K562 (cell line): ENCODE data around the gene RBM28. TPM values are rescaled to one million over a fixed set of nuclear protein-coding genes. Genes with fewer than 3 reads are reported as not detected.
A peak's percentile ranks its signal among the peaks of the same experiment; 100 is the strongest.

ENCODE experiments used
- ATF6 ChIP-seq: sonication (generic); formaldehyde crosslinking; IDR thresholded peaks from 2 replicates; pipeline ENCODE4 v1.4.0; 2020; ENCODE audit warnings: mild to moderate bottlenecking, missing genetic modification reagents
- BRCA1 ChIP-seq, 2 experiments: fragments of 450-650 bp in 1 of 2; sonication (generic) in 1 of 2; formaldehyde crosslinking in 1 of 2; IDR thresholded peaks; 2 replicates each; pipeline versions ENCODE4 v1.5.0 to v1.6.1; 2017 to 2020; ENCODE audit warnings: mild to moderate bottlenecking in 1 of 2, missing genetic modification reagents in 1 of 2
- CHCHD3 ChIP-seq: fragments of 250-450 bp; sonication (Bioruptor Pico); IDR thresholded peaks from 2 replicates; pipeline ENCODE4 v2.1.2; 2022; ENCODE audit warnings: mild to moderate bottlenecking
- KAT8 ChIP-seq: fragments of 450-650 bp; IDR thresholded peaks from 2 replicates; pipeline ENCODE4 v1.6.1; 2016; ENCODE audit warnings: low read depth, mild to moderate bottlenecking
- LEF1 ChIP-seq: fragments of 450-650 bp; IDR thresholded peaks from 2 replicates; pipeline ENCODE4 v1.6.1; 2016; ENCODE audit warnings: mild to moderate bottlenecking
- MCM2 ChIP-seq: fragments of 450-650 bp; IDR thresholded peaks from 2 replicates; pipeline ENCODE4 v1.6.1; 2017; ENCODE audit warnings: low read depth, mild to moderate bottlenecking
- NBN ChIP-seq: fragments of 450-650 bp; IDR thresholded peaks from 2 replicates; pipeline ENCODE4 v1.6.1; 2016; ENCODE audit warnings: low read depth, mild to moderate bottlenecking
- NCOA1 ChIP-seq: fragments of 450-650 bp; IDR thresholded peaks from 2 replicates; pipeline ENCODE4 v1.6.1; 2016; ENCODE audit warnings: low read depth
- NEUROD1 ChIP-seq: fragments of 150-350 bp; IDR thresholded peaks from 2 replicates; pipeline ENCODE4 v1.6.1; 2014; ENCODE audit warnings: borderline replicate concordance, low read length, low read depth; ENCODE audit not compliant: partially characterized antibody
- NFIC ChIP-seq: fragments of 450-650 bp; IDR thresholded peaks from 2 replicates; pipeline ENCODE4 v1.6.1; 2017; ENCODE audit warnings: mild to moderate bottlenecking, inconsistent platforms
- NKRF ChIP-seq: fragments of 450-650 bp; IDR thresholded peaks from 2 replicates; pipeline ENCODE4 v1.6.1; 2016; ENCODE audit warnings: borderline replicate concordance
- POLR2AphosphoS2 ChIP-seq: IDR thresholded peaks from 2 replicates; pipeline ENCODE4 v1.6.1; 2012; ENCODE audit warnings: low read length, improper control_type of control experiment
- TCF7L2 ChIP-seq: fragments of 150-350 bp; IDR thresholded peaks from 2 replicates; pipeline ENCODE4 v1.6.1; 2016; ENCODE audit warnings: low read depth, mild to moderate bottlenecking, low read length, moderate library complexity
- THRA ChIP-seq: fragments of 450-650 bp; IDR thresholded peaks from 2 replicates; pipeline ENCODE4 v1.6.1; 2017; ENCODE audit warnings: mild to moderate bottlenecking, moderate library complexity
- ZKSCAN1 ChIP-seq: fragments of 150-350 bp; IDR thresholded peaks from 2 replicates; pipeline ENCODE4 v1.6.1; 2016; ENCODE audit warnings: low read depth, low read length
- ZNF174 ChIP-seq: fragments of 250-450 bp; sonication (Bioruptor Pico); IDR thresholded peaks from 2 replicates; pipeline ENCODE4 v1.4.0; 2020; ENCODE audit warnings: mild to moderate bottlenecking
- ZNF347 ChIP-seq: fragments of 450-650 bp; formaldehyde crosslinking; IDR thresholded peaks from 2 replicates; pipeline ENCODE4 v1.4.0; 2020; ENCODE audit warnings: low read depth, mild to moderate bottlenecking, moderate library complexity
- polyA plus RNA-seq, 8 experiments: library from polyadenylated mRNA; depleted of rRNA in 4 of 8; stranded (reverse) in 5 of 8; unstranded in 3 of 8; fragments of >200 nt; fragmentation: Nextera tagmentation in 2 of 8; fragmentation: Illumina TruSeq in 1 of 8; extraction: Ambion mirVana in 2 of 8; extraction: Trizol in 1 of 8; gene quantifications; 2 replicates each; pipeline versions ENCODE4 v1.2.1 to v1.2.3, GENCODE V29; 2011 to 2014; ENCODE audit warnings: inconsistent platforms in 1 of 8, missing spikeins in 1 of 8
- total RNA-seq, 7 experiments: library from RNA; depleted of rRNA in 6 of 7; stranded (reverse); fragments of >200 nt in 6 of 7; fragmentation: Illumina TruSeq in 2 of 7; extraction: Trizol in 2 of 7; gene quantifications; 2 replicates each; pipeline versions ENCODE4 v1.2.1 to v1.2.3, GENCODE V29; 2011 to 2021; ENCODE audit warnings: low replicate concordance in 1 of 7

Gene RBM28
- total and polyA plus RNA-seq, 9 of the 15 experiments (the other 6 are each of a cell fraction or from before 2014, with no cell fraction given) = 65.8 to 213 (median 138) TPM

GRCh38 chr7:128267595-128267924 lies 76.1 kb downstream of the RBM28 start (continued):
- TF ChIP-seq NBN (no peak), NKRF (no peak), THRA (no peak), ZNF174 (CRISPR knock-in tag) (no peak), KAT8 (no peak), ZKSCAN1 (peak; percentile 72), POLR2AphosphoS2 (no peak), ZNF347 (CRISPR knock-in tag) (no peak), TCF7L2 (no peak), NCOA1 (no peak), CHCHD3 (CRISPR knock-in tag) (no peak), ATF6 (CRISPR knock-in tag) (no peak), LEF1 (no peak), NFIC (no peak), BRCA1 (IDR thresholded peaks at IDR 0.05) (no peak), BRCA1 (CRISPR knock-in tag; IDR thresholded peaks at IDR 0.05) (no peak), MCM2 (no peak), NEUROD1 (no peak)
